ENCODE data around the gene RNF148. TPM values are rescaled to one million over a fixed set of nuclear protein-coding genes. Genes with fewer than 3 reads are reported as not detected.

Gene RNF148
- total and polyA plus RNA-seq, 9 donors: 0.18 to 2.4 (median 0.61) TPM; not detected in 1

GRCh38 chr7:122699017-122699416 is 3.7 kb downstream of the RNF148 start, which contains the start of gene RNF133:
Gene RNF133, minus strand, starts transcription at chr7:122699117. Its CDS starts 199 bp downstream, at chr7:122698918.
- Histone ChIP-seq H3K4me1 (ENCODE audit: insufficient read depth) (no peaks in the 10 kb centered on the region), H3K4me3 (no peak within 1 kb of the TSS), H3K27me3 (no peaks in the 10 kb centered on the region), H3K9me3 (no peaks in the 10 kb centered on the region), H3K36me3 (no peaks in the 10 kb centered on the region), H3K27ac (no peak within 1 kb of the TSS)
- intact Hi-C loops (cut with DNase I): no loop called here
- no peak for TF ChIP-seq POLR2A (IDR thresholded peaks at IDR 0.05)
- no peak for TF ChIP-seq CTCF (IDR thresholded peaks at IDR 0.05)
- no peak for DNase-seq

- no peak overlapping the region for H3K27ac ChIP-seq
- no peaks in the 10 kb centered on the region for H3K36me3 ChIP-seq
- 86 to 97% (median 96%) methylated on average over 1 of the region's 1 CpG for WGBS, 3 donors
- intact Hi-C loops (cut with DNase I): no loop called here
- no peak overlapping the region for H3K4me3 ChIP-seq
- H3K27me3 ChIP-seq: no peaks in the 10 kb centered on the region
- no peak for DNase-seq
- TF ChIP-seq CTCF (IDR thresholded peaks at IDR 0.05): no peak
- TF ChIP-seq EP300 (IDR thresholded peaks at IDR 0.05): no peak
- no peak for TF ChIP-seq POLR2A (IDR thresholded peaks at IDR 0.05)
- H3K9me3 ChIP-seq: no peaks in the 10 kb centered on the region
- no peaks in the 10 kb centered on the region for H3K4me1 ChIP-seq (ENCODE audit: insufficient read depth)
These were observed 6.9 kb downstream of the RNF148 start for GRCh38 chr7:122695816-122696215.

GRCh38 chr7:122694697-122695096 is 8.0 kb downstream of the RNF148 start:
- 92 to 99% (median 94%) methylated on average over 2 of the region's 2 CpGs for WGBS, 3 donors
- no peak overlapping the region for H3K4me3 ChIP-seq
- no peaks in the 10 kb centered on the region for H3K36me3 ChIP-seq
- DNase-seq: no peak
- H3K27me3 ChIP-seq: no peaks in the 10 kb centered on the region
- intact Hi-C loops (cut with DNase I): no loop called here
- H3K27ac ChIP-seq: no peak overlapping the region
- no peaks in the 10 kb centered on the region for H3K9me3 ChIP-seq
- H3K4me1 ChIP-seq (ENCODE audit: insufficient read depth): no peaks in the 10 kb centered on the region
- TF ChIP-seq CTCF (IDR thresholded peaks at IDR 0.05) (no peak), POLR2A (IDR thresholded peaks at IDR 0.05) (no peak), EP300 (IDR thresholded peaks at IDR 0.05) (no peak)

GRCh38 chr7:122692769-122693309 is 9.9 kb downstream of the RNF148 start:
- intact Hi-C loops (cut with DNase I): no loop called here
- TF ChIP-seq CTCF (IDR thresholded peaks at IDR 0.05) (no peak), POLR2A (IDR thresholded peaks at IDR 0.05) (no peak), EP300 (IDR thresholded peaks at IDR 0.05) (no peak)
- Histone ChIP-seq H3K27ac (no peak overlapping the region), H3K9me3 (no peaks in the 10 kb centered on the region), H3K4me3 (no peak overlapping the region), H3K27me3 (no peaks in the 10 kb centered on the region), H3K4me1 (ENCODE audit: insufficient read depth) (no peaks in the 10 kb centered on the region), H3K36me3 (no peaks in the 10 kb centered on the region)
- 81 to 87% (median 83%) methylated on average over 3 of the region's 3 CpGs for WGBS, 3 donors
- no peak for DNase-seq
